Measurements from ENCODE around the gene NAA38.

Gene NAA38

DNA sequence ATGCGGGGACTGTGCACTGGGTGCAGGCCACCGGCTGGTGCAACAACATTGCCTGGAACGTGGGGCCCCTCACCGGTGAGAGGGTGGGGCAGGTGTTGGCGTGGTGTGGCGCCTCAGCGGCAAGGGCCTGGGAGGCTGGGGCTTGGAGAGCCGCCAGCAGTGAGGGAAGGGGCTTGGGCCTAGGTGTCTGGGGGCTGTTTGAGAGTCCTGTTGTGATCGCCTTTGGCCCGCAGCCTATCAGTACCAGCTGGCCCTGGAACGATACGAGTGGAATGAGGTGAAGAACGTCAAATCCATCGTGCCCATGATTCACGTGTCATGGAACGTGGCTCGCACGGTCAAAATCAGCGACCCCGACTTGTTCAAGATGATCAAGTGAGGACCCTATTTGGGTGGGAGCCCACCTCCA is 5.1 kb downstream of the NAA38 start:
- Mint-ChIP-seq H3K27me3 (no peaks in the 10 kb centered on the region), H3K36me3 (peaks cover 50 to 51% of the 10 kb centered on the region in 2 donors), H3K9me3 (no peaks in the 10 kb centered on the region), H3K4me1 (peaks cover 41 to 44% of the 10 kb centered on the region in 2 donors), H3K4me3 (no peak overlapping the region), H3K27ac (no peak overlapping the region)
- DNase-seq (no peak), ATAC-seq (replicated peaks) (no peak)

GRCh38 chr17:7851438-7852261 is 5.7 kb downstream of the NAA38 start:
- Mint-ChIP-seq H3K4me1 (peaks cover 45 to 50% of the 10 kb centered on the region in 2 donors), H3K9me3 (no peaks in the 10 kb centered on the region), H3K27ac (peak overlapping the region; percentile 69), H3K36me3 (peaks cover 54 to 56% of the 10 kb centered on the region in 2 donors), H3K4me3 (peak overlapping the region; percentile 64 to 65), H3K27me3 (no peaks in the 10 kb centered on the region)
- peak; percentile 86 for DNase-seq
- ATAC-seq (replicated peaks) = peak; percentile 90 to 92

DNA sequence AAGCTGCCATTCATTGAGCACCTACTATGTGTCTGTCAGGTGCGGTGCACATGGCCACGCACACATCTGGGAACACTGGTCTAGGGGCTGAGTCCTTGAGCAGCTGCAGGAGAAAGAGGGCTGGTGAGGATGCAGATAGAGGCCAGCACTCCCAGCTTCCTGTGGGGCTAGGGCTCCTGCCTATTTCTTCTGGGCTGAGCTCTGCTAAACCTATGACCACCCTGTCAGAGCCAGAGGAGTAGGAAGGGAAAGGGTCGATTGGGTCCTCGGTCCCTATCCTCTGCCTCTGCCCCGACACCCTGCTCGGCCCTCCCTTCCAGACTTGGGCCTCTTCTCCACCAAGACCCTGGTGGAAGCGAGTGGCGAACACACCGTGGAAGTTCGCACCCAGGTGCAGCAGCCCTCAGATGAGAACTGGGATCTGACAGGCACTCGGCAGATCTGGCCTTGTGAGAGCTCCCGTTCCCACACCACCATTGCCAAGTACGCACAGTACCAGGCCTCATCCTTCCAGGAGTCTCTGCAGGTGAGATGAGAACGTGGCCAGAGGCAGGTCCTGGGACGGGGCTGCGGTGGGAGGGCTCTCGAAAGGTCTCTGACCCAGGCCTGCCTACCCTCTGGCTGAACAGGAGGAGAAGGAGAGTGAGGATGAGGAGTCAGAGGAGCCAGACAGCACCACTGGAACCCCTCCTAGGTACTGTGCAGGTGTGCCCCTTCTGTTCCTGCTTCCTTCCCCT is 6.5 kb downstream of the NAA38 start:
- H3K27ac Mint-ChIP-seq = peak overlapping the region; percentile 76
- no peaks in the 10 kb centered on the region for H3K9me3 Mint-ChIP-seq
- H3K4me1 Mint-ChIP-seq = peaks cover 47 to 57% of the 10 kb centered on the region in 2 donors
- no peaks in the 10 kb centered on the region for H3K27me3 Mint-ChIP-seq
- no peak for DNase-seq
- ATAC-seq (replicated peaks) = peak in 1 of 2 donors; percentile 3
- H3K36me3 Mint-ChIP-seq = peaks cover 54 to 56% of the 10 kb centered on the region in 2 donors
- H3K4me3 Mint-ChIP-seq = peak overlapping the region; percentile 64 to 65

GRCh38 chr17:7849751-7850504 is 7.4 kb downstream of the NAA38 start:
- ATAC-seq (replicated peaks) = no peak
- Mint-ChIP-seq H3K27me3 (no peaks in the 10 kb centered on the region), H3K36me3 (peaks cover 51 to 53% of the 10 kb centered on the region in 2 donors), H3K27ac (no peak overlapping the region), H3K4me3 (no peak overlapping the region), H3K9me3 (no peaks in the 10 kb centered on the region), H3K4me1 (peaks cover 47 to 66% of the 10 kb centered on the region in 2 donors)
- DNase-seq = no peak

GRCh38 chr17:7849130-7849750 is 8.1 kb downstream of the NAA38 start:
- ATAC-seq (replicated peaks) (no peak), DNase-seq (no peak)
- Mint-ChIP-seq H3K36me3 (peaks cover 51 to 52% of the 10 kb centered on the region in 2 donors), H3K27me3 (no peaks in the 10 kb centered on the region), H3K4me1 (peaks cover 47 to 67% of the 10 kb centered on the region in 2 donors), H3K4me3 (no peak overlapping the region), H3K9me3 (no peaks in the 10 kb centered on the region), H3K27ac (no peak overlapping the region)

DNA sequence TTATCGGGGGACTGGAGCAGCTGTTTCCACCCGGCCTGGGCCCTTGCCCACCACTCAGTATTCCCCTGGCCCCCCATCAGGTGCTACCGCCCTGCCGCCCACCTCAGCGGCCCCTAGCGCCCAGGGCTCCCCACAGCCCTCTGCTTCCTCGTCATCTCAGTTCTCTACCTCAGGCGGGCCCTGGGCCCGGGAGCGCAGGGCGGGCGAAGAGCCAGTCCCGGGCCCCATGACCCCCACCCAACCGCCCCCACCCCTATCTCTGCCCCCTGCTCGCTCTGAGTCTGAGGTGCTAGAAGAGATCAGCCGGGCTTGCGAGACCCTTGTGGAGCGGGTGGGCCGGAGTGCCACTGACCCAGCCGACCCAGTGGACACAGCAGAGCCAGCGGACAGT is 8.6 kb downstream of the NAA38 start:
- DNase-seq = no peak
- ATAC-seq (replicated peaks) = no peak
- peaks cover 46 to 65% of the 10 kb centered on the region in 2 donors for H3K4me1 Mint-ChIP-seq
- no peaks in the 10 kb centered on the region for H3K27me3 Mint-ChIP-seq
- peaks cover 49 to 52% of the 10 kb centered on the region in 2 donors for H3K36me3 Mint-ChIP-seq
- H3K9me3 Mint-ChIP-seq = no peaks in the 10 kb centered on the region
- no peak overlapping the region for H3K4me3 Mint-ChIP-seq
- H3K27ac Mint-ChIP-seq = no peak overlapping the region

DNA sequence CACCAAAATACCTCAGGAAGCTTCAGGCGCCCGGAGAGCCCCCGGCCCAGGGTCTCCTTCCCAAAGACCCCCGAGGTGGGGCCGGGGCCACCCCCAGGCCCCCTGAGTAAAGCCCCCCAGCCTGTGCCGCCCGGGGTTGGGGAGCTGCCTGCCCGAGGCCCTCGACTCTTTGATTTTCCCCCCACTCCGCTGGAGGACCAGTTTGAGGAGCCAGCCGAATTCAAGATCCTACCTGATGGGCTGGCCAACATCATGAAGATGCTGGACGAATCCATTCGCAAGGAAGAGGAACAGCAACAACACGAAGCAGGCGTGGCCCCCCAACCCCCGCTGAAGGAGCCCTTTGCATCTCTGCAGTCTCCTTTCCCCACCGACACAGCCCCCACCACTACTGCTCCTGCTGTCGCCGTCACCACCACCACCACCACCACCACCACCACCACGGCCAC is 9.2 kb downstream of the NAA38 start:
- Mint-ChIP-seq H3K36me3 (peaks cover 47 to 51% of the 10 kb centered on the region in 2 donors), H3K4me1 (peaks cover 45 to 68% of the 10 kb centered on the region in 2 donors), H3K27me3 (no peaks in the 10 kb centered on the region), H3K9me3 (no peaks in the 10 kb centered on the region), H3K4me3 (no peak overlapping the region), H3K27ac (no peak overlapping the region)
- DNase-seq (no peak), ATAC-seq (replicated peaks) (no peak)

GRCh38 chr17:7846765-7847661 is 10.3 kb downstream of the NAA38 start:
- Mint-ChIP-seq H3K4me3 (peak overlapping the region; percentile 69 to 95), H3K9me3 (no peaks in the 10 kb centered on the region), H3K36me3 (peaks cover 43 to 53% of the 10 kb centered on the region in 2 donors), H3K27me3 (no peaks in the 10 kb centered on the region), H3K4me1 (peaks cover 49 to 73% of the 10 kb centered on the region in 2 donors), H3K27ac (peak overlapping the region; percentile 65)
- no peak for ATAC-seq (replicated peaks)
- no peak for DNase-seq

GRCh38 chr17:7846063-7846735 is 11.2 kb downstream of the NAA38 start:
- Mint-ChIP-seq H3K4me3 (peak overlapping the region; percentile 95 to 99), H3K9me3 (no peaks in the 10 kb centered on the region), H3K4me1 (peaks cover 44 to 72% of the 10 kb centered on the region in 2 donors), H3K27me3 (no peaks in the 10 kb centered on the region), H3K27ac (peak overlapping the region; percentile 65), H3K36me3 (peaks cover 37 to 50% of the 10 kb centered on the region in 2 donors)
- DNase-seq (no peak), ATAC-seq (replicated peaks) (no peak)

DNA sequence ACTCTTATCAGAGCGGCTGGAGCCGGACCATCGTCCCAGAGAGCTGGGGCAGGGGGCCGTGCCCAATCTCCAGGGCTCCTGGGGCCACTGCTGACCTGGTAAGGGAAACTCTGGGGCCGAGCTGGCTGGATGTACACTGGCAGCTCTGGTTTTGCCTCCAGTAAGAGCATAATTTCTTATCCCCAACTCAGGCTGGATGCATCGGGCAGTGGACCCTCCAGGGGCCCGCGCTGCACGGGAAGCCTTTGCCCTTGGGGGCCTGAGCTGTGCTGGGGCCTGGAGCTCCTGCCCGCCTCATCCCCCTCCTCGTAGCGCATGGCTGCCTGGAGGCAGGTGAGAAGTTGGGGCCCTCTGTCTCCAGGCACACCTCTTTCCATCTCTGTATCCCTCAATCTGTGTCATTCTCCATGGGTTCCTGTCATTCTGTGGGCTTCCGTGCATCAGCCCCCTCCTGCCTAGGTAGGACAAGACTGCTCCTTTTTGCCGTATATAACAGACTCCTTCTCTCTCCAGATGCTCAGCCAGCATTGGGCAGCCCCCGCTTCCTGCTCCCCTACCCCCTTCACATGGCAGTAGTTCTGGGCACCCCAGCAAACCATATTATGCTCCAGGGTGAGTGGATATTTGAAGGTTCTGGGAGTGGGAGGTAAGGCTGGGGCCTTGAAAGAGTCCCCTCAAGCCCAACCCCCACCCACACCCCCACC is 11.8 kb downstream of the NAA38 start:
- peaks cover 33 to 46% of the 10 kb centered on the region in 2 donors for H3K36me3 Mint-ChIP-seq
- H3K9me3 Mint-ChIP-seq = no peaks in the 10 kb centered on the region
- H3K27ac Mint-ChIP-seq = peak overlapping the region; percentile 100
- ATAC-seq (replicated peaks) (no peak), DNase-seq (no peak)
- peaks cover 43 to 72% of the 10 kb centered on the region in 2 donors for H3K4me1 Mint-ChIP-seq
- H3K27me3 Mint-ChIP-seq = no peaks in the 10 kb centered on the region
- peak overlapping the region; percentile 95 to 99 for H3K4me3 Mint-ChIP-seq

DNA sequence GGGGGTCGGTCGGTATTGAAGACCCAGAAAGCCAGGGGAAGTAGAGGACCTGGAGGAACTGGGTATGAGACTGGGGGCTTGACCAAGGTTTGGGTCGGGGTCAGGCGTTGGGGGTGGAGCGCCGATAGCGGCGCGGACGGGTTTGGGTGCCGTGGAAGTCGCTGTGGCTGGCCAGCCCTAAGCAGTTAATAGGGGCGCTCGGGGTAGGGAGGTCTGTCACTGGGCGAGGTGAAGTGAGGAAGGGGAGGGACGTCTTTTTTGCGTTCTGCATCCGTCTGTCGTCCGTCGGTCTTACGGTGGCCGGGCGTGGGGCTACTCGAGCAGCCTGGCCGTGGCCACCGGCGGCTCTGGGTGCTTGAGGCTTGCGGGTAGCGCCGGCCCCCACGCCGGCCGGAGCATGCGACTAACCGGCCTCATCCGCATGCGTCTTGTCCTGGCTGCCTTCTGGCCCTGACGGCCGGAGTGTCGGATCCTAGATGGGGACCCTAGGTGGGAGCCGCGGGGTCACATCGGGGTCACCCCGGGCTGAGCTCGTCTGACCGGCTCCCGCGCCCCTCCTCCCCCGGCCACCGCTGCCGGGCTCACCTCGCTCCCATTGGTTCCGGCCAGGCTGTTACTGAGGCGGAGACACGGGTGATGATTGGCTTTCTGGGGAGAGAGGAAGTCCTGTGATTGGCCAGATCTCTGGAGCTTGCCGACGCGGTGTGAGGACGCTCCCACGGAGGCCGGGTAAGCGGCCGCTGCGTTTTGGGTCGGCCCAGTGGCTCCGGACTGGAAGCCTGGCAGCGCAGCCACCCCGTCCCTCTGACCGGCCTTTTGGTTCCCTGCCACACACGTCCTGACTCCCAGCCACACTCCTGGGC is 12.8 kb downstream of the NAA38 start:
- Mint-ChIP-seq H3K4me3 (peak overlapping the region; percentile 95 to 99), H3K36me3 (peaks cover 26 to 38% of the 10 kb centered on the region in 2 donors), H3K9me3 (no peaks in the 10 kb centered on the region), H3K27ac (peak overlapping the region; percentile 100), H3K27me3 (no peaks in the 10 kb centered on the region), H3K4me1 (peaks cover 44 to 72% of the 10 kb centered on the region in 2 donors)
- peak; percentile 49 to 53 for ATAC-seq (replicated peaks)
- DNase-seq = peak; percentile 89

All from stimulated activated naive B cell treated with anti-CD40 and anti-IgM and Interleukin-4, amounts not matched to agents 10 μg/mL and 1 μg/mL and 100 μg/mL, for 72 hours (primary cell).